B cell (primary cell): ENCODE results near the gene MRPS27.

Source experiments
- EZH2 ChIP-seq: IDR thresholded peaks from 2 replicates; pipeline ENCODE4 v1.6.1; 2012; ENCODE audit warnings: borderline replicate concordance, low read depth, mild to moderate bottlenecking, moderate library complexity, low read length; ENCODE audit not compliant: insufficient read depth, poor library complexity, severe bottlenecking
- TF ChIP-seq, protein P1 (sequence below): fragments of 200-600 bp; IDR thresholded peaks from one replicate; pipeline ENCODE4 v1.8.0; 2022; ENCODE audit warnings: antibody characterized with exemption, mild to moderate bottlenecking

DNA sequence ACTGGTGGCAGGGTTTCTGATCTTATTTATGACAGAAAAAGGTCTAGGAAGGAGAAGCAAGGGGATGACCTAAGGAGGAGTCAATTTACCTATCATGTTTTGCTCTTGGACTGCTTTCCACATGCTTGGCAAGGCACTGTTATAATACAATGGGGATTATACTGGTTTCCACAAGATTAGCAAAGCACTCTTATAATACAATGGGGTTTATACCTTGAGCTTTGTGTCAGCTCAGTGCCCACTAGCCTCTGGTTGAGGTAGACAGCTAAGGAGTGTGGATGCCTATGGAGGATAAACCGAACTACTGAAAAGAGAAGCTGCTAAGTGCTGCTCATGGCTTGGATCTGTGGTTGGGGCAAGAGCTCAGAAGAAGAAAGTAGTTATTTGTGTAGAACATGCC lies 68.7 kb downstream of the MRPS27 start:
- TF ChIP-seq, protein P1, sequence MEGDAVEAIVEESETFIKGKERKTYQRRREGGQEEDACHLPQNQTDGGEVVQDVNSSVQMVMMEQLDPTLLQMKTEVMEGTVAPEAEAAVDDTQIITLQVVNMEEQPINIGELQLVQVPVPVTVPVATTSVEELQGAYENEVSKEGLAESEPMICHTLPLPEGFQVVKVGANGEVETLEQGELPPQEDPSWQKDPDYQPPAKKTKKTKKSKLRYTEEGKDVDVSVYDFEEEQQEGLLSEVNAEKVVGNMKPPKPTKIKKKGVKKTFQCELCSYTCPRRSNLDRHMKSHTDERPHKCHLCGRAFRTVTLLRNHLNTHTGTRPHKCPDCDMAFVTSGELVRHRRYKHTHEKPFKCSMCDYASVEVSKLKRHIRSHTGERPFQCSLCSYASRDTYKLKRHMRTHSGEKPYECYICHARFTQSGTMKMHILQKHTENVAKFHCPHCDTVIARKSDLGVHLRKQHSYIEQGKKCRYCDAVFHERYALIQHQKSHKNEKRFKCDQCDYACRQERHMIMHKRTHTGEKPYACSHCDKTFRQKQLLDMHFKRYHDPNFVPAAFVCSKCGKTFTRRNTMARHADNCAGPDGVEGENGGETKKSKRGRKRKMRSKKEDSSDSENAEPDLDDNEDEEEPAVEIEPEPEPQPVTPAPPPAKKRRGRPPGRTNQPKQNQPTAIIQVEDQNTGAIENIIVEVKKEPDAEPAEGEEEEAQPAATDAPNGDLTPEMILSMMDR, result no peak
- no peak for TF ChIP-seq EZH2
